ENCODE results near the gene DBNL. TPM values are rescaled to one million over a fixed set of nuclear protein-coding genes. Genes with fewer than 3 reads are reported as not detected.

Gene DBNL
- total RNA-seq, 1 donor from 2014 or later = 93.7 TPM

DNA sequence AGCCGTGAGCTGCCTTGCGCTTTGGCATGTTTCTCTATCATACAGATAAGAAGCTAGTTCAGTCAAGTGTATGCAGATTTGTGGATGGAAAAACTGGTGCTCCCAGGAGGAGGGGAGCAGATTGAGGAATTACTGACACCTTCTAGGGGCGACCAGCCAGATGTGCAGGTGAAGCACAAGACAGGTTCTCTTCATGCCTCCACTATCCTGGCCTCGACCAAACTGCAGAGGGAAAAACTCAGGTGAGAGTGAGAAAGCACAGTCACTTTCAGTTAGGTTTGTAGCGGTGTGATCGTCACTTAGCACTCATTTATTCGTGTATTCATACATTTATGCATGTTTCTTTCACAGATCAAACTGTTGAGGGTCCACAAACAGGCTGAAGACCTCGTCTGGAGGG is 600 bp upstream of the DBNL start:
- Histone ChIP-seq H3K9me3 (no peaks in the 10 kb centered on the region), H3K4me1 (peaks cover 29% of the 10 kb centered on the region), H3K27me3 (no peaks in the 10 kb centered on the region), H3K4me3 (peak overlapping the region; percentile 95), H3K36me3 (peaks cover 11% of the 10 kb centered on the region), H3K27ac (peak overlapping the region; percentile 96)
- ATAC-seq (no peak), DNase-seq (peak; percentile 25)
- intact Hi-C loops (cut with DNase I) = no loop called here
- TF ChIP-seq, protein P1, sequence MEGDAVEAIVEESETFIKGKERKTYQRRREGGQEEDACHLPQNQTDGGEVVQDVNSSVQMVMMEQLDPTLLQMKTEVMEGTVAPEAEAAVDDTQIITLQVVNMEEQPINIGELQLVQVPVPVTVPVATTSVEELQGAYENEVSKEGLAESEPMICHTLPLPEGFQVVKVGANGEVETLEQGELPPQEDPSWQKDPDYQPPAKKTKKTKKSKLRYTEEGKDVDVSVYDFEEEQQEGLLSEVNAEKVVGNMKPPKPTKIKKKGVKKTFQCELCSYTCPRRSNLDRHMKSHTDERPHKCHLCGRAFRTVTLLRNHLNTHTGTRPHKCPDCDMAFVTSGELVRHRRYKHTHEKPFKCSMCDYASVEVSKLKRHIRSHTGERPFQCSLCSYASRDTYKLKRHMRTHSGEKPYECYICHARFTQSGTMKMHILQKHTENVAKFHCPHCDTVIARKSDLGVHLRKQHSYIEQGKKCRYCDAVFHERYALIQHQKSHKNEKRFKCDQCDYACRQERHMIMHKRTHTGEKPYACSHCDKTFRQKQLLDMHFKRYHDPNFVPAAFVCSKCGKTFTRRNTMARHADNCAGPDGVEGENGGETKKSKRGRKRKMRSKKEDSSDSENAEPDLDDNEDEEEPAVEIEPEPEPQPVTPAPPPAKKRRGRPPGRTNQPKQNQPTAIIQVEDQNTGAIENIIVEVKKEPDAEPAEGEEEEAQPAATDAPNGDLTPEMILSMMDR (IDR thresholded peaks at IDR 0.05) = no peak

DNA sequence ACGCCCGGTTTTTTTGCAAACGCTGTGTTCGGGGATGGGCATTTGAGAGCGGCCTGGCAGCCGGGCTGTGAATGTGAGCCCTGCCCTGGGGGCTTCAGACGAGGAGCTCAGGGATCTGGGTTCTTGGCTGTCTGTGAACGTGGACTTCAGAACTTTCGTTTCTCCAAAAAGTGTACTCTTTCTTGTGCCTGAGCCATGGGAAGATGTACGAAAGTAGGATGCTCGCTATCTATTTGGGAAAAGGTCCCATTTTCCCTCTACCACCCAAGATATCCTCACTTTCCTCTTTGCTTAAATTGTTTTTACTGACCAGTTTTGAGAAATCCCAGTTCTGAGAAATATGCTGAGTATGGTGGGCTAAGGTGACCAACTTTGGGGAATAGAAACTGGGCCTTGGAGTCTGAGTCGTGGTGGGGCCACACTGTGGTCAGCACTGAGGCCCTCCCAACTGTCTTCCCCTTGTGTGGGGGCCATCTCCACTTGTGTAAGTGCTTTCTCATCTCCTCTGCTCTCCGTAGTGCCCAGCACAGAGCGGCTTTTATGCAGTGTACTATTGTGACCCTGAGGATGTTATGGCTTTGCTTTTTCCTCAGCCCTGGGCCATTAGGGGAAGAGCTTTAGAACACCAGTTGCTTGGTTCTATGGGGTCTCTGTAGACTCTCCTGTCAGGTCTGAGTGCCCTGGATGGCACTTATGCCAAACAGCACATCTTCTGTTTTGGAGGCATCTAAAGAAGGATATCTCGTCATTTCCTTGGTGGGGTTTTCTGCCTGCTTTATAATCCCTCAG is 918 bp downstream of the DBNL start:
- intact Hi-C loops (cut with DNase I) = no loop called here
- DNase-seq = peak; percentile 36
- H3K36me3 ChIP-seq = peaks cover 26% of the 10 kb centered on the region
- TF ChIP-seq, protein P1 (IDR thresholded peaks at IDR 0.05) = no peak
- no peaks in the 10 kb centered on the region for H3K27me3 ChIP-seq
- peak overlapping the region; percentile 96 for H3K27ac ChIP-seq
- peak overlapping the region; percentile 95 for H3K4me3 ChIP-seq
- H3K9me3 ChIP-seq = no peaks in the 10 kb centered on the region
- ATAC-seq = peak; percentile 1
- peaks cover 29% of the 10 kb centered on the region for H3K4me1 ChIP-seq

DNA sequence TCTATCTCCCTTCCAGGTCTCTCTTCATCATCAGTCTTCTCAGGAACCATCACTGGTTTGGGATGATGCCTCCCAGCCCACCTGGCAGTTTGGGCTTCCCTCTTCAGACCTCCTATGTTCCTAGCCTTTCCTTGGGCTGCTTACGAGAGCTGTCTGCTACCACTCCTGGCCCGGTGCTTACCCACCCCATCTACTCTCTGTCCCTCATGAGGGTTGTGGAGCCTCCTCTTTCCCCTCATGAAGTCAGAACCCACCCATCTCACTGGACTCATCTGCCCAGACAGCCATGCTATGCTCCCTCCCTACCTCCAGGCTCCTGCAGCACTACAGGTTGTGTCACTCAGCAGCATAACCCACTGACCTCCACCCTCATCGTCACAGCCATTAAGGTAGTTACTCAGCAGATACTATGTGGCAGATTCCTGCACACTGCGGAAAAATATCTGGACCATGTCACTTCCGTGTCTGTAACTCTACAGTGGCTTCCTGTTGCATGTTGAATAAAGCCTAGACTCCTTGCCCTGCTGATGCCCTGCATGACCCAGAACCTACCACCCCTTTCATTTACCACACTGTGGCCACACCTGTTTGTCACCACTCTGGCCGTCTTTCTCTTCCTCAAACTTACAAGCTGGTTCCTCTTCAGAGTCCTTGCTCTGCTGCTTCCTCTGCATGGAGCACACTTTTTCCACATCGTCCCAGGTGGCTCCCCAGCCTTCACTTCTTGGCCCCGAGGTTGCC is 2.0 kb downstream of the DBNL start:
- TF ChIP-seq, protein P1 (IDR thresholded peaks at IDR 0.05) = no peak
- Histone ChIP-seq H3K27me3 (no peaks in the 10 kb centered on the region), H3K27ac (peak overlapping the region; percentile 96), H3K36me3 (peaks cover 36% of the 10 kb centered on the region), H3K4me1 (peaks cover 29% of the 10 kb centered on the region), H3K9me3 (no peaks in the 10 kb centered on the region), H3K4me3 (no peak overlapping the region)
- DNase-seq (peak; percentile 42), ATAC-seq (peak; percentile 52)
- intact Hi-C loops (cut with DNase I) = no loop called here

DNA sequence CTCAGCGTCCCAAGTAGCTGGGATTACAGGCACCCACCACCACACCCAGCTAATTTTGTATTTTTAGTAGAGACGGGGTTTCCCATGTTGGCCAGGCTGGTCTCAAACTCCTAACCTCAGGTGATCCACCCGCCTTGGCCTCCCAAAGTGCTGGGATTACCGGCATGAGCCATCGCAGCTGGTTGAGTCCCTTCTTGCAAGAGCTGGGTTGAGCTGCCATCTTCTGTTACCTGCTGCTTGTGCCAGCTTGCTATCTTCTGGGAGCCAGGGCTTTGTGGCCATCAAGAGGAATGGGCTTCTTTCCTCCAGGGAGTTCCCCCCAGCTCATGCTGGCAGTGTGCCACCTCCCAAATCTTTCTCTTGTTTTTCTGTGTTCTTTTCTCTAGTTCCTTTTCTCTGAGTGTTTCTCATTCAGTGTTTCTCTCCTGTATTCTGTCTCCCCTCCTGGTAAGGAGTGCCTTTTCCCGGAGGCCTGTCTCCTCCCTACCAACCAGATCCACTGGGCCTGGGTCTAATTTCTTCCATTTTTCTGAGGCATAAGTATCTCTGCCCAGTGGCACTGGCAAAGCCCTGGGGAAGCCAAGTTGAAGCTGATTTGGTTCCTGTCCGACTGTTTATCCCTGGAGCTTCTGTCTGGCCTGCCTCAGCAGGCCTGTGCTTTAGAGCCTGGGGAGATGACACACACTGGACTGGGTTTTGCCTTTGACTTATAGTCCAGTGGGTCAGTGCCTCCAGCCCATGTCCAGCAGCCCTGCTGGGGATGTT is 3.7 kb downstream of the DBNL start:
- Histone ChIP-seq H3K27me3 (no peaks in the 10 kb centered on the region), H3K27ac (no peak overlapping the region), H3K36me3 (peaks cover 54% of the 10 kb centered on the region), H3K9me3 (no peaks in the 10 kb centered on the region), H3K4me1 (peaks cover 29% of the 10 kb centered on the region), H3K4me3 (no peak overlapping the region)
- TF ChIP-seq, protein P1 (IDR thresholded peaks at IDR 0.05) = no peak
- intact Hi-C loops (cut with DNase I) = no loop called here
- DNase-seq (peak; percentile 44), ATAC-seq (no peak)

DNA sequence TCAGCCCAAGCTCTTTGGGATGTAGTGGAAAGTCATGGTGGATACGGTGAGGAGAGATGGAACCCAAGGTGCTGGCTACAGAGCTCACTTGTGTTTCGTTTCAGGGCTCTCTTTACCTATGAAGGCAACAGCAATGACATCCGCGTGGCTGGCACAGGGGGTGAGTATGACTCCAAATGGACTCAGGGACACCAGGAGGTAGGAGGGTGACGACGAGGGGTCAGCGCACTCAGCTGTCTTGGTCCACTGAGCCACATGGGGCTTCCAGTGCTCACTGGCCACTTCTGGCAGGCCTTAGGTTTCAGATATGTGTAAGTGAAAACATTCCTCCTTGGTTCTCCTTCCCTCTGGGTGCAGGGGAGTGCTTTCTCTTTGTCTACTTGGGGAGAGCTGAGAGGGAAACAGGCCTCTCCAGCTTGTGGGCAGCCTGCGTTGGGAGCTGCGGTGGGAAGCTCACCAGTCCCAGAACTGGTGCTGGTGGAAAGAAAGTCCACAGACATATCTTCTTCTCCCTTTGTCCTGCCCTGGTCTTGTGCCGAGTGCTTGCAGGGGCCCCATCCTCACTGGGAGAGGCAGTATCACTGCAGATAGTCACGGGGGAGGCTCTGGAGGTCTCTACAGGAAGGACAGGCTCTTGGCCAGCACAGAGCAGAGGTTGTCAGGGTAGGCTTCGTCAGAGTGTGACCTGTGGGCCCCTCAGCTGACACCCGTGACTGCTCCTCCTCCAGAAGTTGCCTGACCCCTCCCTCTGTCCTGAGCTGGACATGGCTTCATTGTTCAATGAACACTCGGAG is 5.8 kb downstream of the DBNL start:
- intact Hi-C loops (cut with DNase I) = no loop called here
- Histone ChIP-seq H3K36me3 (peaks cover 75% of the 10 kb centered on the region), H3K4me3 (no peak overlapping the region), H3K9me3 (no peaks in the 10 kb centered on the region), H3K4me1 (peaks cover 22% of the 10 kb centered on the region), H3K27ac (no peak overlapping the region), H3K27me3 (no peaks in the 10 kb centered on the region)
- DNase-seq (peak; percentile 51), ATAC-seq (no peak)
- TF ChIP-seq, protein P1 (IDR thresholded peaks at IDR 0.05) = no peak

All from upper lobe of right lung (tissue), 1 donor.